NCI-H187 treated with DMSO at 0.1 percent for 48 hours (cell line): ENCODE data around the gene UQCRC1.

Source experiments
- DNase-seq: peaks from one replicate; lab custom pipeline; 2025; lab: John Stamatoyannopoulos, UW

The UQCRC1 gene

DNA sequence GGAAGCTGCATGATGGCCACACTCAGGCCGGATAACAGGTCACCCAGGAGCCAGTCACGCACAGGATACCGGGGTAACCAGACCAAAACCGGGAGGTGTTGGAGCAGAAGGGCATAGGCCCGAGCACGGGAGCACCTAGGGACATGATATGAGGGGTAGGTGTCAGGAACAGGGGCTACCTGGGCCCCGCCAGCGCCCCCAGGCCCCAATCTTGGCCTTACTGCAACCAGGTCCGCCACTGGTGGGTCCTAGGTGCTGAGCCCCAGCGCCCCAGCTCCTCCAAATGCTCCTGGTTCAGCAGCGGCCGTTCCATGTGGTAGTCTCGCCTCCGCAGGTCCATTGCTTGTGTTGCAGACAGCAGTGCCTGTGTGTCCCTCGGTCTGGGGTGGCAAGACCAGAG lies 23.8 kb upstream of the UQCRC1 start:
- DNase-seq, result no peak

DNA sequence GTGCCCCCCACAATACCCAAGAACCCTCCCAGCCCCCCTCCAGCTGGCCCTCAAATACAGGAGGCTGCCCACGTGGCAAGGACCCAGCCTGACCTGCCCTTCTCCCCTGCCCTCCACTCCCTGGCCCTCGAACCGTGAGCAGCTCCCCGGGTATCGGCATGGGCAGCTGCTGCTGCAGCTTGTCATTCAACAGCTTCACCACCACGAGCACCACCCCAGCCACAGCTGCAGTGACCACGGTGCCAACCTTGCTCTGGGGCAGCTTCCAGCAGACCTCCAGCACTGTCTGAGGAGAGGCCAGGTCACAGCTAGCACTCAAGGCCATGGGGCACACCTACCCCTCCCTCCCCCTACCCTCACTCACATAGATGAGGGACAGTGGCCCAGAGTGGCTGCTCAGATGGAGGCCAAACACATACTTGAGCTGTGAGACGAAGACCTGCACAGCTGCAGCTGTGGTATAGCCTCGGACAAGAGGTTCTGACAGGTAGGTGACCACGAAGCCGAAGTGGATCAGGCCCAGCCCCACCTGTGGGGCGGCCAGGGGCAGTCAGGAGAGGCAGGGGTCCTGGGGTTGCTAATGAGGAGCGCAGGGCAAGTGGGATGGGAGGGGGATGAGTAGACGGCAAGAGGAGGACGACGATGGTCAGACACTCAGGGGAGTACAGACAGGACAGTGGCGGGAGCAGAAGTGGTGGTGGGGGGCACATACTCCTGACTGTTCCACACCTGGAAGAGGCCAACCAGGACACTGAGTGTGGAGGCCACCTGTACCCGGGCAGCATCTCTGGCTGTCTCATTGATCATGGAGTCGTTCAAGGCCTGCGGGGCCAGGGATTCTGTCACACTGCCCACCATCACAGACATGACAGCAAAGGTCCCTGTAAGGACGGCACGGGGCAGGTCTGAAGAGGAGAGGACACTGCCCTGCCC lies 22.3 kb upstream of the UQCRC1 start:
- no peak for DNase-seq

- no peak for DNase-seq
Observed at GRCh38 chr3:48630833-48631232, 21.4 kb upstream of the UQCRC1 start.

- no peak for DNase-seq
Observed at GRCh38 chr3:48630407-48630806, 21.0 kb upstream of the UQCRC1 start.

- no peak for DNase-seq
Observed at GRCh38 chr3:48629894-48630293, 20.4 kb upstream of the UQCRC1 start.

GRCh38 chr3:48628277-48629017 lies 19.0 kb upstream of the UQCRC1 start:
- DNase-seq, result no peak

DNA sequence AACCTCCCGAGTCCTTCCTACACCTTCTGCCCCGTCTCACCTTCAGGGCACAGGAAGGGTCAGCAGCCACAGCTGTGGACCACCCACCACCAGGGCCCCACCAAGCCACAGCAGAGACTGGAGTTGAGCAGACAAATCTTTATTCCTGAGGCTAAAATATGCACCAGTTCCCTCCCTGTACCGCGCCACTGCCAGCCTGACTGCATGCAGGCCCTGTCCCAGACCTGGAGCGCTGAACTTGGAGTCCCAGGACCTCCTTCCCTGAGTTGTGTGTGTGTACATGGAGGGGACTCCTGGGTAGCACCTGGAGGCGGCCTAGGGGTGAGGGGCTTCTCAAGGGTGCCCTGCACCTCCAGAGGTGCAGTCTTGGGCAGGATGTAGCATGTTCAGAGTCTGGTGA lies 16.2 kb upstream of the UQCRC1 start:
- DNase-seq, result no peak

DNA sequence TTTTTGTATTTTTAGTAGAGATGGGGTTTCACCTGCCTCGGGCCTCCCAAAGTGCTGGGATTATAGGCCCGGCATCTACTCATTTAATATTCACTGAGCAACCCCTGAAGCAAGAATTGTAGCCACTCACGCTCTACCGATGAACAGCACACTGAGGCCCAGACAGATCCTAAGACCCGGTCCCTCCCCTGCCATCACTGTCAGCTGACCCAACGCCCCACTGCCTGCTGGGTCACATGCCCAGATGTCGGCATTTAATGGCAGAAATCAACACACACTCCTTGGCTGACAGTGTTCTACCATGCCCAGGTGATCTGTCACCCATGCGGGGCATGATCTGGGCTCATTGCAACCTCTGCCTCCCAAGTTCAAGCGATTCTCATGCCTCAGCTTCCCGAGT lies 15.3 kb upstream of the UQCRC1 start:
- no peak for DNase-seq

DNA sequence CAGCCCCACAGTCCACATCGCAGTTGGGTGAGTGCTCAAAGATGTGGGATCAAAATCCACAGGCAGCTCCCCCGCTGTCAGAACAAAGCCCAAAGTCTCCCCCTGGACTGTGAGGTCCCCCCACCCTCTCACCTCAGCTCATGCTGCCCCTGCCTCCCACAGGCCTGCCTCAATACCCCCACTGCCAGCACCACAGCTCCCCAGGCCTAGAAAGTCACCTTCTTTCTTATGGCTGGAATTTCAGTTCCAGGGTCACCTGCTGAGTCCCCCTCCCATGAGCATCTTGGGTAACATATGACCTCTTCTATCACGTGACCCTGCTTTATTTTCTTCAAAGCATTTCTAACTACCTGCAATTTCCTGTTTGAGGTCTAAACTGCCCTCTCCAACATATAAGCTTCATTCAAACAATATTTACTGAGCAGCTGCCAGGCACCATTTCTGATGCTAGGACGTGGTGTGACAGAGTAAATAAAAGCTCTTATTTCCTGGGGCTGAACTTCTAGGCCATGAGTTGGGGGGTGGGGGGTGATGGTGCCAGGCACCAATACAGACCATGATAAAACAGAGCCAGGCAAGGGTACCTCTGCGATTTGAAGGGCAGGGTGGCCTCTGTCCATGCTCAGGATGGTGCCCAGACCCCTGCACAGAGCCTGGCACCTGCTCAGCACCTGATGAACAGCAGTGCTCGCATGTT lies 14.6 kb upstream of the UQCRC1 start:
- peak; percentile 2 for DNase-seq

GRCh38 chr3:48621461-48621869 lies 12.0 kb upstream of the UQCRC1 start, which contains the start of gene TMEM89:
Gene TMEM89 (minus strand): TSS chr3:48621769. CDS start chr3:48621756, 13 bp downstream.
- no peak for DNase-seq

GRCh38 chr3:48619541-48620524 lies 10.4 kb upstream of the UQCRC1 start:
- no peak for DNase-seq

DNA sequence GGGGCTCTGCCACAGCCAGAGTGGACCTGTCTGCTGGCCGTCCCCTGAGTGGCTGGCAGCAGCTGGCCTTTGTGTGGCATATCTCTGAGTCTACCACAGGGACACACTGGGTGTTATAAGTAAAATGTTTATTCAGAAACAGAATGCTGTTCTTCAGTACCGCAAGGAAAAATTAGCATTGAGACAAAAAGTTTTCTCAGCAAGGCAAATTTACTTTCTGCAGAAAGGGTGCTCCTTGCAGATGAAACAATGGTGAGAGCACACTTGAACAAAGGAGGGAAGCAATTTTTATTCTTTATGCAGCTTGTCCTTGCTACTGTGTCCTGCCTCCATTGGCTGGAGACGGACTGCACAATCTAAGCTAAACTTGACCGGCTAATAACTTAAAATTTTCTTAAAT lies 8.1 kb upstream of the UQCRC1 start:
- no peak for DNase-seq

- no peak for DNase-seq
Observed at GRCh38 chr3:48614044-48614443, 4.6 kb upstream of the UQCRC1 start.

- DNase-seq, result no peak
Observed at GRCh38 chr3:48612309-48612708, 2.9 kb upstream of the UQCRC1 start.

DNA sequence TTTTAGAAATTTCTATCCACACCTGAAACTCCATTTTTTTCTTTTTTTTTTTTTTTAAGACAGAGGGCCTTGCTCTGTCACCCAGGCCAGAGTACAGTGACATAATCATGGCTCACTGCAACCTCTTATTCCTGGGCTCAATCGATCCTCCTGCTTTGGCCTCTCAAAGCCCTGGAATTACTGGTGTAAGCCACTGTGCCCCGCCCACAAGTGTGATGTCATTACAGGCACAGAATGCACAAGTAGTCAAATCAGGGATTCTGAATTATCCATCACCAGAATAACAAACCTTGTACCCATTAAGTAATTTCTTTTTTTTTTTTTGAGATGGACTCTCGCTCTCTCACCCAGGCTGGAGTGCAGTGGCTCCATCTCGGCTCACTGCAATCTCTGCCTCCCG lies 1.9 kb downstream of the UQCRC1 start:
- no peak for DNase-seq

DNA sequence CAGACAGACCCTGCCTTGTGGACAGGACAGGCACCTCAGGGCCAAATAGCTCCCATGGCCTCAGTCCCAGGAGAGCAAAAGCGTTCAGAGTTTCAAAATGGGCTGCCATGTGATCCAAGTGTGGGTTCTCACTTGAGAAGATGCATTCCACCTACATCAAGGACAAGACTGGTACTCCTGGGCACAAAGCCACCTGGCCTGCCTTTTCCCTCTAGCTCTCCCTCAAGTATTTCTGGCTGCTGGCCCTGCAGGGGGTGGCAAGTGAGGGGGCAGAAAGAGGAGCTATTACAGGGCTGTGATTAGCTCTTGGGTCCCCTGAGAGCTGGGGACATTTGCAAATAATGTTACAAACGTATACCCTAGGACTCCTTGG lies 7.8 kb downstream of the UQCRC1 start:
- no peak for DNase-seq

- no peak for DNase-seq
Observed at GRCh38 chr3:48600711-48601621, 8.5 kb downstream of the UQCRC1 start.

- DNase-seq, result no peak
Observed at GRCh38 chr3:48599509-48600285, 9.7 kb downstream of the UQCRC1 start.

DNA sequence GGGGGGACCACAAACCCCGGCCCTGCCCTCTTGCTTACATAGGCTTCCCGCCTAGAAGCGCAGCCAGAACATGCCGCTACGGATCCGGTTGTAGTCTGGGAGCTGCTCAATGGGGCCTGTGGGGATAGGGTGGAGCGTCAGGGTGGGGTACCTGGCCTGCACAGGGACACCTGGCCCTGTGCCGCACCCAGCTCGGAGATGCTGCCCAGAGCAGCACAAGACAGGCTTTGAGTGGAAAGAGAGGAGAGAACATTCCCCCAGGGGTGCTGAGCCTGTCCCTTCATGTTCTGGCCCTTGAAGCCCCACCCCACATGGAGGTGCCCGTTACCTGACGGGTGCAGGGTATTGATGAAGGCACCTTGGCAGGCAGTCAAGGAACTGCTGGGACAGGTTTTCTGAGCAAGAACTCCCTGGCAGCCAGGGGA lies 10.4 kb downstream of the UQCRC1 start:
- DNase-seq, result no peak
